ENCODE results near the gene AKAP11. TPM values are rescaled to one million over a fixed set of nuclear protein-coding genes. Genes with fewer than 3 reads are reported as not detected.
A peak's percentile ranks its signal among the peaks of the same experiment; 100 is the strongest.
"Not testable (repeated sequence)": the region's sequence is repeated elsewhere in the genome, so short reads cannot be mapped to it uniquely, and the experiment has no call there.

Gene AKAP11, protein sequence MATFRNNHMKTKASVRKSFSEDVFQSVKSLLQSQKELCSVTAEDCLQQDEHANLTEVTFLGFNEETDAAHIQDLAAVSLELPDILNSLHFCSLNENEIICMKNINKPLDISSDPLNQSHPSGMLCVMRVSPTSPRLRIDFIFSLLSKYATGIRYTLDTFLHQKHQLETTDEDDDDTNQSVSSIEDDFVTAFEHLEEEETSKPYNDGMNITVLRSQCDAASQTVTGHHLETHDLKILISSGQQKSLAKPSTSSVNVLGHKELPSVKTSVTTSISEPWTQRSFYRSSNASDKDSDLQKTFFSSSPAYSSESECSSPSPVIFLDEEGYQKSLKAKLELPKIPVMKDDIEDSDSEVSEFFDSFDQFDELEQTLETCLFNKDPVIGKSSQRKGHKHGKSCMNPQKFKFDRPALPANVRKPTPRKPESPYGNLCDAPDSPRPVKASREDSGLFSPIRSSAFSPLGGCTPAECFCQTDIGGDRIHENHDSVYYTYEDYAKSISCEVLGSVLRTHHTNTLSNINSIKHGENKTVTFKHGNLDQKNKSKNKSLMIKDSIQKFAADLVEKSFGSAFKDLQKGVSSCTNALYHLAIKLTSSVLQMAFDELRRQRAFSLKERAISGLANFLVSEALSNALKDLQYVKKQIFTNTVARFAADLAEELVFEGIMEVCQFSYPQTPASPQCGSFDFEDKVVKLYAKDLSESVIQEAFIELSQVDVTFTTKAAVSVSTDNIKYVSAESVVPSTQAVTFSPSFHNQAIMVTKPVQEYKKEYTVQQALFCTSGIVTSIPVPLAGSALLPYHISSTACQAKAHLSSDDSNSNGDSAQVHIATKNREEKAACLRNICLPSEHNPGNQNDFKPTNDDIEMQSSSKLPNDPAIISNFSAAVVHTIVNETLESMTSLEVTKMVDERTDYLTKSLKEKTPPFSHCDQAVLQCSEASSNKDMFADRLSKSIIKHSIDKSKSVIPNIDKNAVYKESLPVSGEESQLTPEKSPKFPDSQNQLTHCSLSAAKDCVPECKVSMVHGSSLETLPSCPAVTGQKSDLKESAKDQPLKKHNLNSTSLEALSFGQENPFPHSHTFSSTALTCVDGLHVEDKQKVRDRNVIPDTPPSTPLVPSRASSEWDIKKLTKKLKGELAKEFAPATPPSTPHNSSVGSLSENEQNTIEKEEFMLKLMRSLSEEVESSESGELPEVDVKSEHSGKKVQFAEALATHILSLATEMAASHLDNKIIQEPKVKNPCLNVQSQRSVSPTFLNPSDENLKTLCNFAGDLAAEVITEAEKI (N-terminal part only)
- total RNA-seq: 10 to 100 TPM; 32.0 to 39.5 (median 38.0) TPM

DNA sequence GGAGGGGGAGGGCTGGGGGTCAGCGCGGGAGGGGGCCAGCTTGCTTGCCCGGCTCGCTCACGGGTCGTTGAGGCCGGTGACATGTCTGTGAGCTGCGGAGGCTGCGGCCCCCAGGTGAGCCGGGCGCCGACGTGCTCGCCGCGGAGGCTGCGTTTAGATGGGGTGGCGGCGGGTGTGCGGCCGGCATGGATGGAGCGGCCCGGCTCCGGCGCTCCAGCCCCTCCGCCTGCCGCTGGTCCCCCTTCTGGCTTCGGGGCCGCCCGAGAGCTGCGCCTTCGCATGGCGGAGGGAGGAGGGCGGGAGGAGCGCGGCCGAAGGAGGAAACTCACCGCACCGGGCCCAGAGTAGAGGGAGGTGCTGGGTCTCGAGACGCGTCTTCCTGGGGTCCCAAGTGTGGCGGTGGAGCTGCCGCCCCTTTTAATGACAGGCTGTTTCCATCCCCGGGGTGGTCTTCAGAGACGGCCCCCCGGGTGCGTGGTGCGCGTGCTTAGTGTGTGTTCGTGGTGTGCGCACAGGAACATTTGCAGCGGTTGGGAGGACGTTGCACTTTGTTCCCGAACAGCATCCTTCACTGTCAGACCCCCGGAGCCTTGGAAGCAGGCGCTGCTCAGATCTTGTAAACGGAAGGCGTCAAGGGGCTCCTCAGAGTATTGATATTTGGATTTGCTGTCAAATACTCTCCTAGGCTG lies at the start of gene AKAP11:
Gene AKAP11 (plus strand): TSS at position 38 of the 689 bp plus-strand sequence. CDS start 14,197 bp downstream, outside the sequence.
- DNase-seq (ENCODE audit: low spot score in 2 of 2): peak; percentile 26 to 52
- no peaks in the 10 kb centered on the region for H3K36me3 ChIP-seq
- H3K4me3 ChIP-seq: peak within 1 kb of the TSS; percentile 93 to 98 (median 93)
- intact Hi-C loops (cut with DNase I; ENCODE audit: low total_unique reads): no loop called here
- no peaks in the 10 kb centered on the region for H3K27me3 ChIP-seq
- H3K9me3 ChIP-seq: no peaks in the 10 kb centered on the region
- TF ChIP-seq POLR2AphosphoS5 (IDR thresholded peaks at IDR 0.05) (peak in 1 of 3 donors; percentile 10), POLR2A (IDR thresholded peaks at IDR 0.05) (no peak)
- TF ChIP-seq, protein P1, sequence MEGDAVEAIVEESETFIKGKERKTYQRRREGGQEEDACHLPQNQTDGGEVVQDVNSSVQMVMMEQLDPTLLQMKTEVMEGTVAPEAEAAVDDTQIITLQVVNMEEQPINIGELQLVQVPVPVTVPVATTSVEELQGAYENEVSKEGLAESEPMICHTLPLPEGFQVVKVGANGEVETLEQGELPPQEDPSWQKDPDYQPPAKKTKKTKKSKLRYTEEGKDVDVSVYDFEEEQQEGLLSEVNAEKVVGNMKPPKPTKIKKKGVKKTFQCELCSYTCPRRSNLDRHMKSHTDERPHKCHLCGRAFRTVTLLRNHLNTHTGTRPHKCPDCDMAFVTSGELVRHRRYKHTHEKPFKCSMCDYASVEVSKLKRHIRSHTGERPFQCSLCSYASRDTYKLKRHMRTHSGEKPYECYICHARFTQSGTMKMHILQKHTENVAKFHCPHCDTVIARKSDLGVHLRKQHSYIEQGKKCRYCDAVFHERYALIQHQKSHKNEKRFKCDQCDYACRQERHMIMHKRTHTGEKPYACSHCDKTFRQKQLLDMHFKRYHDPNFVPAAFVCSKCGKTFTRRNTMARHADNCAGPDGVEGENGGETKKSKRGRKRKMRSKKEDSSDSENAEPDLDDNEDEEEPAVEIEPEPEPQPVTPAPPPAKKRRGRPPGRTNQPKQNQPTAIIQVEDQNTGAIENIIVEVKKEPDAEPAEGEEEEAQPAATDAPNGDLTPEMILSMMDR (IDR thresholded peaks at IDR 0.05): no peak
- H3K27ac ChIP-seq: peak within 1 kb of the TSS; percentile 91 to 96
- no peaks in the 10 kb centered on the region for H3K4me1 ChIP-seq

DNA sequence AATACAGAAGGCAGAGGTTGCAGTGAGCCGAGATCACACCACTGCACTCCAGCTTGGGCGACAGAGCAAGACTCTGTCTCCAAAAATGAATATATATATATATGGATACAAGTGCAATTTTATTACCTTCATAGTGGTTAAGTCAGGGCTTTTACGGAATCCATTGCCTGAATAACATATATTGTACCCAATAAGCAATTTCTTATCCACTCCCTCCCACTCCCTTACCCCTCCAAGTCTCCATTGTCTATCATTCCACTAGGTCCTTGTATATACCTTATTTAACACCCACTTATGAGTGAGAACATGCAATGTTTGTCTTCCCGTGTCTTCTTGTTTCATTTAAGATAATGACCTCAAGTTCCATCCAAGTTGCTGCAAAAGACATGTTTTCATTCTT lies 48.3 kb upstream of the AKAP11 start:
- no peak for DNase-seq (ENCODE audit: low spot score in 2 of 2)
- no peak overlapping the region for H3K27ac ChIP-seq
- no peaks in the 10 kb centered on the region for H3K4me1 ChIP-seq
- intact Hi-C loops (cut with DNase I; ENCODE audit: low total_unique reads): loop anchor here (2.0 kb wide), 1 partner anchor 27 kb away; no protein-coding TSS in a partner anchor
- no peaks in the 10 kb centered on the region for H3K27me3 ChIP-seq
- H3K36me3 ChIP-seq: peaks cover 3% of the 10 kb centered on the region
- no peak overlapping the region for H3K4me3 ChIP-seq
- H3K9me3 ChIP-seq: no peaks in the 10 kb centered on the region
- TF ChIP-seq POLR2A (IDR thresholded peaks at IDR 0.05): no peak
- TF ChIP-seq, protein P1 (IDR thresholded peaks at IDR 0.05): no peak
- no peak for TF ChIP-seq POLR2AphosphoS5 (IDR thresholded peaks at IDR 0.05)

DNA sequence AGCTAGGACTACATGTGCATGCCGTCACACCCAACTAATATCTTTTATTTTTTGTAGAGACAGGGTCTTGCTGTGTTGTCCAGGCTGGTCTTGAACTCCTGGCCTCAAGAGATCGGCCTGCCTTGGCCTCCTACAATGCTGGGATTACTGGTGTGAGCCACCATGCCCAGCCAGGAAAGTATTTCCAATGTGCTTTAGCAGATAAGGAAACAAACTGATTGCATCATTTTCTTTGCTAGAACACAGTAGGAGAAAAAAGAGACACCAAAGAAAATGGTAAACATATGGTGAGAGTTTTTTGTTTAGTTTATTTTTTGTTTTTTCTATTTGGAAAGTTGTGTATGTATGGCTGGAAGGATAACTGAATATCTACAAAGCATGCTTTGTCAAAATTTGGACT lies 46.9 kb upstream of the AKAP11 start:
- intact Hi-C loops (cut with DNase I; ENCODE audit: low total_unique reads): loop anchor here (2.0 kb wide), 1 partner anchor 26 kb away; no protein-coding TSS in a partner anchor
- H3K9me3 ChIP-seq: no peaks in the 10 kb centered on the region
- no peak for DNase-seq (ENCODE audit: low spot score in 2 of 2)
- H3K36me3 ChIP-seq: no peaks in the 10 kb centered on the region
- TF ChIP-seq POLR2AphosphoS5 (IDR thresholded peaks at IDR 0.05) (no peak), POLR2A (IDR thresholded peaks at IDR 0.05) (no peak)
- TF ChIP-seq, protein P1 (IDR thresholded peaks at IDR 0.05): no peak
- H3K27ac ChIP-seq: no peak overlapping the region
- no peak overlapping the region for H3K4me3 ChIP-seq
- H3K27me3 ChIP-seq: no peaks in the 10 kb centered on the region
- H3K4me1 ChIP-seq: no peaks in the 10 kb centered on the region

DNA sequence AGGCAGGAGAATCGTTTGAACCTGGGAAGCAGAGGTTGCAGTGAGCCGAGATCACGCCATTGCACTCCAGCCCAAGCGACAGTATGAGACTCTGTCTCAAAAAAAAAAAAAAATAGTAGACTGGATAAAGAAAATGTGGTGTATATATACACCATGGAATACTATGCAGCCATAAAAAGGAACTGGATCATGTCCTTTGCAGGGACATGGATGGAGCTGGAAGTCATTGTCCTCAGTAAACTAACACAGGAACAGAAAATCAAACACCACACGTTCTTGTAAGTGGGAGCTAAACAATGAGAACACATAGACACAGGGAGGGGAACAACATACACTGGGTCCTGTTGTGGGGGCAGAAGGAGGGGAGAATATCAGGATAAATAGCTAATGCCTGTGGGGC lies 45.2 kb upstream of the AKAP11 start:
- DNase-seq (ENCODE audit: low spot score in 2 of 2); H3K9me3 ChIP-seq; H3K4me3 ChIP-seq; intact Hi-C loops (cut with DNase I; ENCODE audit: low total_unique reads); H3K27me3 ChIP-seq; H3K4me1 ChIP-seq; H3K27ac ChIP-seq; H3K36me3 ChIP-seq: not testable (repeated sequence)

DNA sequence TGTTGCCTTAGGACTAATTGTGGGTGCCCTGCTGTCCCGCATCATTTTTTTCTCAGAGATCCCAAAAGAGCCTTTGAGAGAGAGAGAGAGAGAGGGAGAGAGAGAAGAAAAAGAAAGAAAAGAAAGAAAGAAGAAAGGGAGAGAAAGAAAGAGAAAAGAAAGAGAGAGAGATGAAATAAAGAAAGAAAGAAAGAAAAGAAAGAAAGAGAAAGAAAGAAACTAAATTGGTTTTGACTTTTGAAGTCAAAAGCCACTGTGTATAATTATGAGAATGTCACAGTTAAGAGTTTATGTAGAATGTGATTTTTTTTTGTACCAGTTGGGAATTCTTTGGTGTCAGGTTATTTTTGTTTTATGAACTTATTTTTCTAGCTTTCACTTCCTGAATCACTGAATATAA lies 43.4 kb upstream of the AKAP11 start:
- DNase-seq (ENCODE audit: low spot score in 2 of 2): no peak

More for the DNA sequence above, 43.4 kb upstream of the AKAP11 start:
- intact Hi-C loops (cut with DNase I; ENCODE audit: low total_unique reads): no loop called here
- Histone ChIP-seq H3K9me3 (no peaks in the 10 kb centered on the region), H3K27me3 (no peaks in the 10 kb centered on the region), H3K4me3 (no peak overlapping the region), H3K27ac (no peak overlapping the region), H3K4me1 (no peaks in the 10 kb centered on the region), H3K36me3 (no peaks in the 10 kb centered on the region)
- TF ChIP-seq POLR2AphosphoS5 (IDR thresholded peaks at IDR 0.05) (no peak), POLR2A (IDR thresholded peaks at IDR 0.05) (no peak)
- TF ChIP-seq, protein P1 (IDR thresholded peaks at IDR 0.05): no peak

Measured in breast epithelium (tissue), 4 donors.